ENCODE measurements around the gene KRTAP20-2. TPM values are rescaled to one million over a fixed set of nuclear protein-coding genes. Genes with fewer than 3 reads are reported as not detected.

The KRTAP20-2 gene
- total RNA-seq, 1 donor from 2014 or later: not detected

DNA sequence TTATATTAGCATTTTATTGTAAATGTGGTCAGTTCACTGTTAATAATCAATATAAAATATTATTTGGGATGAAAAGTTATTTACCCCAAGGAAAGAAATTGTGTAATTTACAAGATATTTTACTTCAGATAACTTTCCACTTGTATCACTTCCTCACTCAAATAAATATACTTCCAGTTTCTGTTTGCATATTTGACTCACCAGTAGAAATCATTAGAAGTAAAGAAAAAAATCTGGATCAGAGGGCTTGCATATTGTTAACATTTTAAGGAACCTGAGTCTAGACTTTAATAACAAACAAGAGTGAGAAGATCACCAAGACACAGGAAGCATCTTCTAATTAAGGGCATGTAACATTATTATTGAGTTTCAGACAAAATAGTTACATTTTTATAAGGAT, 14.9 kb upstream of the KRTAP20-2 start:
- intact Hi-C loops (cut with micrococcal nuclease): loop anchor here (10.0 kb wide), 1 partner anchor 75 kb away; no protein-coding TSS in a partner anchor
- H3K27ac Mint-ChIP-seq: no peak overlapping the region
- H3K4me1 Mint-ChIP-seq: no peaks in the 10 kb centered on the region
- peaks cover 12% of the 10 kb centered on the region for H3K9me3 Mint-ChIP-seq
- ATAC-seq (ENCODE audit: low read depth) (no peak), DNase-seq (no peak)
- TF ChIP-seq CTCF (IDR thresholded peaks at IDR 0.05): no peak
- H3K27me3 Mint-ChIP-seq: no peaks in the 10 kb centered on the region
- no peaks in the 10 kb centered on the region for H3K36me3 Mint-ChIP-seq (ENCODE audit: low read depth)
- CTCF ChIA-PET: no interaction called here
- POLR2A ChIA-PET: no interaction called here
- no peak overlapping the region for H3K4me3 Mint-ChIP-seq

DNA sequence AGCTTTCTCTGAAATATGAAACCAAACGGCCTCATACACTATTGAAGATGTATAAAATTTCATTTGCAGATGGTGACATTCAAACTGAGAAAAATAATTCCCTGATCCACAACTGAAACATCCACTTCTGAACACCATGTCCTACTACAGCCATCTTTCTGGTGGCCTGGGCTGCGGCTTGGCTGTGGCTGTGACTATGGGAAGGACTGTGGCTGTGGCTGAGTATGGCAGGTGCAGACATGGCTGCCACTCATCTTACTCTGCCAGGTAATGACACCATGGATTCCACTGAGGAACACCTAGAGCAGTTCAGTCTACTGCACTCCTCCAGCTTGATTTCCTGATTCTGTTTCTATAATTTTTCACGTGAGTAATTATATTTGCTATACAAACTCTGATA, 14.5 kb upstream of the KRTAP20-2 start, which contains the start of gene KRTAP20-4:
KRTAP20-4 (plus strand) TSS at position 106 of the 400 bp plus-strand sequence.
- H3K4me3 Mint-ChIP-seq: no peak within 1 kb of the TSS
- POLR2A ChIA-PET: no interaction called here
- DNase-seq (no peak), ATAC-seq (ENCODE audit: low read depth) (no peak)
- H3K36me3 Mint-ChIP-seq (ENCODE audit: low read depth): no peaks in the 10 kb centered on the region
- no peak within 1 kb of the TSS for H3K27ac Mint-ChIP-seq
- no peaks in the 10 kb centered on the region for H3K4me1 Mint-ChIP-seq
- CTCF ChIA-PET: no interaction called here
- peaks cover 10% of the 10 kb centered on the region for H3K9me3 Mint-ChIP-seq
- intact Hi-C loops (cut with micrococcal nuclease): loop anchor here (10.0 kb wide), 1 partner anchor 74 kb away; no protein-coding TSS in a partner anchor
- H3K27me3 Mint-ChIP-seq: no peaks in the 10 kb centered on the region
- TF ChIP-seq CTCF (IDR thresholded peaks at IDR 0.05): no peak

- Mint-ChIP-seq H3K4me3 (no peak overlapping the region), H3K27me3 (no peaks in the 10 kb centered on the region), H3K36me3 (ENCODE audit: low read depth) (no peaks in the 10 kb centered on the region), H3K9me3 (peaks cover 8% of the 10 kb centered on the region), H3K4me1 (no peaks in the 10 kb centered on the region), H3K27ac (no peak overlapping the region)
- no peak for DNase-seq
- intact Hi-C loops (cut with micrococcal nuclease): loop anchor here (10.0 kb wide), 1 partner anchor 71 kb away; no protein-coding TSS in a partner anchor
- no peak for TF ChIP-seq CTCF (IDR thresholded peaks at IDR 0.05)
- POLR2A ChIA-PET: no interaction called here
- ATAC-seq (ENCODE audit: low read depth): no peak
- CTCF ChIA-PET: no interaction called here
Measured at GRCh38 chr21:30623362-30623761, 11.6 kb upstream of the KRTAP20-2 start.

DNA sequence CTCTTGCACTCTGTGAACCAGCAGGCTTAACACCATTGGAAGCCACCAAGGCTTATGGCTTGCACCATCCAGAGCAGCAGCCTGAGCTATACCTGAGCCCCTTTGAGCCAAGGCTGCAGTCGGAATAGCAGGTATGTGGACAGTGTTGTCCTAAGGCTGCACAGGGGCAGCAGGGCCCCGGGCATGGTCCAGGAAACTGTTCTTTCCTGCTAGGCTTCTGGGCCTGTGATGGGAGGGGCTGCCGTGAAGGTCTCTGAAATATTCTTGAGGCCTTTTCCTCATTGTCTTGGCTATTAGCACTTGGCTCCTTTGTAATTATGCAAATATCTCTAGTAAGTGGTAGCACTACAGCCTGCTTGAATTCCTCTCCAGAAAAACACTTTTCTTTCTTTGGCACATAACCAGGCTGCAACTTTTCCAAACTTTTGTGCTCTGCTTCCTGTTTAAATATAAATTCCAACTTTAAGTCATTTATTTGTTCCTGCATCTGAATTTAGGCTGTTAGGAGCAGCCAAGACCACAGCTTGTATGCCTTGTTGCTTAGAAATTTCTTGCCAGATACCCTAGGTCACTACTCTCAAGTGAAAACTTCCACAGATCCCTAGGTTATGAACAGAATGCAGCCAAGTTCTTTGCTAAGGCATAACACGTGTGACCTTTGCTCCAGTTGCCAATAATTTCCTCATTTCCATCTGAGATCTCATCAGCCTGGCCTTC, 9.4 kb upstream of the KRTAP20-2 start:
- ChIA-PET POLR2A (no interaction called here), CTCF (no interaction called here)
- Mint-ChIP-seq H3K36me3 (ENCODE audit: low read depth) (no peaks in the 10 kb centered on the region), H3K4me1 (no peaks in the 10 kb centered on the region), H3K27ac (no peak overlapping the region), H3K4me3 (no peak overlapping the region), H3K27me3 (no peaks in the 10 kb centered on the region), H3K9me3 (peaks cover 8% of the 10 kb centered on the region)
- intact Hi-C loops (cut with micrococcal nuclease): loop anchor here (10.0 kb wide), 1 partner anchor 69 kb away; no protein-coding TSS in a partner anchor
- no peak for DNase-seq
- no peak for TF ChIP-seq CTCF (IDR thresholded peaks at IDR 0.05)
- ATAC-seq (ENCODE audit: low read depth): no peak

- H3K9me3 Mint-ChIP-seq: peaks cover 8% of the 10 kb centered on the region
- no peak for DNase-seq
- TF ChIP-seq CTCF (IDR thresholded peaks at IDR 0.05): no peak
- no peaks in the 10 kb centered on the region for H3K4me1 Mint-ChIP-seq
- no peaks in the 10 kb centered on the region for H3K27me3 Mint-ChIP-seq
- no peak for ATAC-seq (ENCODE audit: low read depth)
- H3K4me3 Mint-ChIP-seq: no peak overlapping the region
- no peak overlapping the region for H3K27ac Mint-ChIP-seq
- ChIA-PET POLR2A (no interaction called here), CTCF (no interaction called here)
- H3K36me3 Mint-ChIP-seq (ENCODE audit: low read depth): no peaks in the 10 kb centered on the region
- intact Hi-C loops (cut with micrococcal nuclease): loop anchor here (10.0 kb wide), 1 partner anchor 67 kb away; no protein-coding TSS in a partner anchor
Measured at GRCh38 chr21:30628109-30628508, 6.9 kb upstream of the KRTAP20-2 start.

Measured in activated B cell treated with CpG ODN at 0.5 μM for 24 hours (primary cell).